ENCODE measurements around the gene ZNF217.

GRCh38 chr20:53592992-53593465 is 610 bp downstream of the ZNF217 start:
- TF ChIP-seq CTCF (conservative IDR thresholded peaks at IDR 0.05; ENCODE audit: low read depth, low read length) (no peak), EZH2 (IDR thresholded peaks at IDR 0.05; ENCODE audit: borderline replicate concordance, low read depth, low read length, poor library complexity, severe bottlenecking) (no peak)

Measured in A673 (cell line).